Neural cell (in vitro differentiated cells): ENCODE measurements around the gene UNC5C. TPM values are rescaled to one million over a fixed set of nuclear protein-coding genes. Genes with fewer than 3 reads are reported as not detected.

Experiments used
- H2AFZ ChIP-seq: fragments of 200-600, 300-800 bp; sonication (generic), shearing (Covaris generic); 2 replicates; pipeline ENCODE4 v1.6.0; 2014; ENCODE audit warnings: low read depth, mild to moderate bottlenecking, antibody characterized with exemption, low read length, moderate library complexity
- H3F3A ChIP-seq: fragments of 200-600 bp; shearing (Covaris generic); 2 replicates; pipeline ENCODE4 v1.6.1; 2016; ENCODE audit warnings: mild to moderate bottlenecking, moderate library complexity, mixed read lengths, antibody characterized with exemption, low read length; ENCODE audit not compliant: insufficient read depth, poor library complexity, severe bottlenecking
- H3K27ac ChIP-seq: fragments of 200-600, 300-800 bp; sonication (generic), shearing (Covaris generic); 2 replicates; pipeline ENCODE4 v1.5.1; 2014; ENCODE audit warnings: mild to moderate bottlenecking, low read length, moderate library complexity
- H3K27me3 ChIP-seq: fragments of 300-800, 200-600 bp; sonication (generic), shearing (Covaris generic); 2 replicates; pipeline ENCODE4 v1.6.0; 2014; ENCODE audit warnings: mild to moderate bottlenecking, low read depth, low read length, moderate library complexity; ENCODE audit not compliant: insufficient read depth
- H3K36me3 ChIP-seq: fragments of 300-800, 200-600 bp; sonication (generic), shearing (Covaris generic); 2 replicates; pipeline ENCODE4 v1.5.1; 2014; ENCODE audit warnings: mild to moderate bottlenecking, antibody characterized with exemption, low read length, moderate library complexity; ENCODE audit not compliant: insufficient read depth
- H3K4me2 ChIP-seq: fragments of 300-800, 200-600 bp; sonication (generic), shearing (Covaris generic); 2 replicates; pipeline ENCODE4 v1.6.0; 2014; ENCODE audit warnings: mild to moderate bottlenecking, low read length
- H3K4me3 ChIP-seq: fragments of 300-800, 200-600 bp; sonication (generic), shearing (Covaris generic); 2 replicates; pipeline ENCODE4 v1.5.1; 2014; ENCODE audit warnings: mild to moderate bottlenecking, low read length, moderate library complexity
- H3K79me2 ChIP-seq: fragments of 200-600 bp; shearing (Covaris generic); replicated peaks from 2 replicates; pipeline ENCODE4 v1.6.0; 2014; ENCODE audit warnings: mild to moderate bottlenecking, low read length, moderate library complexity; ENCODE audit not compliant: insufficient read depth
- H3K9ac ChIP-seq: fragments of 300-800, 200-600 bp; sonication (generic), shearing (Covaris generic); 2 replicates; pipeline ENCODE4 v1.6.1; 2016; ENCODE audit warnings: mild to moderate bottlenecking, low read length, mixed read lengths
- H3K9me2 ChIP-seq: fragments of 200-600 bp; shearing (Covaris generic); 2 replicates; pipeline ENCODE4 v1.6.1; 2016; ENCODE audit warnings: mild to moderate bottlenecking, low read length, mixed read lengths; ENCODE audit not compliant: insufficient read depth
- H3K9me3 ChIP-seq: fragments of 200-600, 300-800 bp; sonication (generic), shearing (Covaris generic); 2 replicates; pipeline ENCODE4 v1.6.1; 2016; ENCODE audit warnings: mild to moderate bottlenecking, mixed run types, low read length, moderate library complexity, mixed read lengths
- H4K20me1 ChIP-seq: fragments of 200-600 bp; shearing (Covaris generic); 2 replicates; pipeline ENCODE4 v1.6.1; 2016; ENCODE audit warnings: mild to moderate bottlenecking, mixed run types; ENCODE audit not compliant: insufficient read depth
- EP300 ChIP-seq: fragments of 450-650 bp; conservative IDR thresholded peaks from 2 replicates; pipeline ENCODE4 v1.6.1; 2014; ENCODE audit warnings: antibody characterized with exemption, mild to moderate bottlenecking, moderate library complexity; ENCODE audit not compliant: poor library complexity, severe bottlenecking
- EZH2 ChIP-seq: fragments of 200-600, 300-800 bp; shearing (Covaris generic), sonication (generic); IDR thresholded peaks from 2 replicates; pipeline ENCODE4 v1.6.1; 2014; ENCODE audit warnings: antibody characterized with exemption, low read length, borderline replicate concordance, mild to moderate bottlenecking; ENCODE audit not compliant: insufficient read depth, poor library complexity, severe bottlenecking
- MXI1 ChIP-seq: fragments of 450-650 bp; conservative IDR thresholded peaks from 2 replicates; pipeline ENCODE4 v1.6.1; 2014; ENCODE audit warnings: antibody characterized with exemption, mild to moderate bottlenecking; ENCODE audit not compliant: poor library complexity, severe bottlenecking
- POLR2AphosphoS5 ChIP-seq: IDR thresholded peaks from 2 replicates; pipeline ENCODE4 v1.6.1; 2012
- RAD21 ChIP-seq: fragments of 450-650 bp; conservative IDR thresholded peaks from 2 replicates; pipeline ENCODE4 v1.6.1; 2014; ENCODE audit warnings: antibody characterized with exemption, mild to moderate bottlenecking, moderate library complexity
- SMC3 ChIP-seq: fragments of 450-650 bp; conservative IDR thresholded peaks from 2 replicates; pipeline ENCODE4 v1.6.1; 2014; ENCODE audit warnings: antibody characterized with exemption, mild to moderate bottlenecking, moderate library complexity; ENCODE audit not compliant: poor library complexity
- TAF1 ChIP-seq: IDR thresholded peaks from 2 replicates; pipeline ENCODE4 v1.6.1; 2012; ENCODE audit warnings: low read depth
- polyA plus RNA-seq: library from polyadenylated mRNA; depleted of rRNA; stranded (reverse); fragments of >200 nt; gene quantifications from 2 replicates; pipeline ENCODE4 v1.2.3, GENCODE V29; 2014
- TF ChIP-seq, protein P1 (sequence below): fragments of 450-650 bp; IDR thresholded peaks from 2 replicates; pipeline ENCODE4 v1.5.1; 2014; ENCODE audit warnings: antibody characterized with exemption, mild to moderate bottlenecking, moderate library complexity; ENCODE audit not compliant: poor library complexity, severe bottlenecking
- TF ChIP-seq, protein P2 (sequence below): IDR thresholded peaks from 2 replicates; pipeline ENCODE4 v1.6.1; 2012; ENCODE audit warnings: borderline replicate concordance

Gene UNC5C
- polyA plus RNA-seq, 1 donor from 2014 or later, result 0.56 TPM

DNA sequence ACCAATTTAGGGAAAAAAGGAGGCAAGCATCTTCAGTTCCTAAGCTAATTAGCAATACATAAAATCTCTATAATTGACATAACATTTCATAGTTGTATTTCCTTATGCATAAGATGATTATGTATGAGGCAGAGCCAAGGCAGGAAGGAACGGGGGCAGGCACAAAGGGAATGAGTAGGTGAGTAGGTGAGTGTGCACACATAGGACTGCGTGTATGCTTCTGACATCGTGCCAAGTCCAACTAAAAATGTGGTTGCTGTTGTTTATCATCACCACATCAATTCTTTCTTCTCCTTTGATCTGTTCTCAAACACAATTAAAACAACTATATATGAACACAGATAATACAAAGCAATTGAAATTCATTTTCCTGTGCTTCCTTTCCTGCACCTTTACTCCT lies 131.2 kb downstream of the UNC5C start:
- no peak overlapping the region for H3K27ac ChIP-seq
- TF ChIP-seq MXI1, result no peak
- no peak for TF ChIP-seq SMC3
- TF ChIP-seq RAD21, result no peak
- H3K9ac ChIP-seq, result no peak overlapping the region

DNA sequence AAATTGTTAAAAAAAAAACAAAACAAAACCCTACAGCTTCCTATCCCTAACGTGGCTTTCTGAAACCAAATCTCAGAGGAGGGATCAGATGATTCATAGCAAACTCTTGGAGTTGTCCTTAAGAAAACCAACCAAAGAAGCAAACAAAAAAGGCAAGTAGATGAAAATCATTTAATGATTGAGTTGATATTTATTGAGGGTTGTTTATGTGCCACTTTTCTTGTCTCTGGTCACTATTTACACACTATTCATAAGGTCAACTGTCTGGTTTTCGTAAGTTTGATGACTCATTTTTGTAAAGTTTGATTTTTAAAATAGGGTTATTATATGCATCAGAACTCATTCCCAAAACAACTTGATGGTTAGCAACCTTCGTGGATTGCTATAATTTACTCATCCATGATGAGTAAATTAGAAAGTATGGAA lies 133.4 kb downstream of the UNC5C start:
- Histone ChIP-seq H3K4me3 (no peak overlapping the region), H3K36me3 (no peaks in the 10 kb centered on the region), H3F3A (no peaks in the 10 kb centered on the region), H4K20me1 (no peaks in the 10 kb centered on the region), H3K4me2 (no peak overlapping the region), H3K9me2 (no peaks in the 10 kb centered on the region), H2AFZ (no peak overlapping the region), H3K9me3 (no peaks in the 10 kb centered on the region), H3K9ac (no peak overlapping the region), H3K27me3 (no peaks in the 10 kb centered on the region), H3K79me2 (no peaks in the 10 kb centered on the region), H3K27ac (no peak overlapping the region)
- TF ChIP-seq, protein P1, sequence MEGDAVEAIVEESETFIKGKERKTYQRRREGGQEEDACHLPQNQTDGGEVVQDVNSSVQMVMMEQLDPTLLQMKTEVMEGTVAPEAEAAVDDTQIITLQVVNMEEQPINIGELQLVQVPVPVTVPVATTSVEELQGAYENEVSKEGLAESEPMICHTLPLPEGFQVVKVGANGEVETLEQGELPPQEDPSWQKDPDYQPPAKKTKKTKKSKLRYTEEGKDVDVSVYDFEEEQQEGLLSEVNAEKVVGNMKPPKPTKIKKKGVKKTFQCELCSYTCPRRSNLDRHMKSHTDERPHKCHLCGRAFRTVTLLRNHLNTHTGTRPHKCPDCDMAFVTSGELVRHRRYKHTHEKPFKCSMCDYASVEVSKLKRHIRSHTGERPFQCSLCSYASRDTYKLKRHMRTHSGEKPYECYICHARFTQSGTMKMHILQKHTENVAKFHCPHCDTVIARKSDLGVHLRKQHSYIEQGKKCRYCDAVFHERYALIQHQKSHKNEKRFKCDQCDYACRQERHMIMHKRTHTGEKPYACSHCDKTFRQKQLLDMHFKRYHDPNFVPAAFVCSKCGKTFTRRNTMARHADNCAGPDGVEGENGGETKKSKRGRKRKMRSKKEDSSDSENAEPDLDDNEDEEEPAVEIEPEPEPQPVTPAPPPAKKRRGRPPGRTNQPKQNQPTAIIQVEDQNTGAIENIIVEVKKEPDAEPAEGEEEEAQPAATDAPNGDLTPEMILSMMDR, result no peak
- TF ChIP-seq MXI1 (no peak), TAF1 (no peak), POLR2AphosphoS5 (no peak), SMC3 (no peak), RAD21 (no peak), EP300 (no peak), EZH2 (no peak)
- TF ChIP-seq, protein P2, sequence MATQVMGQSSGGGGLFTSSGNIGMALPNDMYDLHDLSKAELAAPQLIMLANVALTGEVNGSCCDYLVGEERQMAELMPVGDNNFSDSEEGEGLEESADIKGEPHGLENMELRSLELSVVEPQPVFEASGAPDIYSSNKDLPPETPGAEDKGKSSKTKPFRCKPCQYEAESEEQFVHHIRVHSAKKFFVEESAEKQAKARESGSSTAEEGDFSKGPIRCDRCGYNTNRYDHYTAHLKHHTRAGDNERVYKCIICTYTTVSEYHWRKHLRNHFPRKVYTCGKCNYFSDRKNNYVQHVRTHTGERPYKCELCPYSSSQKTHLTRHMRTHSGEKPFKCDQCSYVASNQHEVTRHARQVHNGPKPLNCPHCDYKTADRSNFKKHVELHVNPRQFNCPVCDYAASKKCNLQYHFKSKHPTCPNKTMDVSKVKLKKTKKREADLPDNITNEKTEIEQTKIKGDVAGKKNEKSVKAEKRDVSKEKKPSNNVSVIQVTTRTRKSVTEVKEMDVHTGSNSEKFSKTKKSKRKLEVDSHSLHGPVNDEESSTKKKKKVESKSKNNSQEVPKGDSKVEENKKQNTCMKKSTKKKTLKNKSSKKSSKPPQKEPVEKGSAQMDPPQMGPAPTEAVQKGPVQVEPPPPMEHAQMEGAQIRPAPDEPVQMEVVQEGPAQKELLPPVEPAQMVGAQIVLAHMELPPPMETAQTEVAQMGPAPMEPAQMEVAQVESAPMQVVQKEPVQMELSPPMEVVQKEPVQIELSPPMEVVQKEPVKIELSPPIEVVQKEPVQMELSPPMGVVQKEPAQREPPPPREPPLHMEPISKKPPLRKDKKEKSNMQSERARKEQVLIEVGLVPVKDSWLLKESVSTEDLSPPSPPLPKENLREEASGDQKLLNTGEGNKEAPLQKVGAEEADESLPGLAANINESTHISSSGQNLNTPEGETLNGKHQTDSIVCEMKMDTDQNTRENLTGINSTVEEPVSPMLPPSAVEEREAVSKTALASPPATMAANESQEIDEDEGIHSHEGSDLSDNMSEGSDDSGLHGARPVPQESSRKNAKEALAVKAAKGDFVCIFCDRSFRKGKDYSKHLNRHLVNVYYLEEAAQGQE, result no peak

More for the DNA sequence above, 131.2 kb downstream of the UNC5C start:
- no peaks in the 10 kb centered on the region for H3K79me2 ChIP-seq
- no peaks in the 10 kb centered on the region for H3K9me3 ChIP-seq
- no peak overlapping the region for H3K4me3 ChIP-seq
- H4K20me1 ChIP-seq, result no peaks in the 10 kb centered on the region
- no peaks in the 10 kb centered on the region for H3K9me2 ChIP-seq
- H3K4me2 ChIP-seq, result no peak overlapping the region
- H3F3A ChIP-seq, result no peaks in the 10 kb centered on the region
- no peak overlapping the region for H2AFZ ChIP-seq
- H3K27me3 ChIP-seq, result no peaks in the 10 kb centered on the region
- H3K36me3 ChIP-seq, result no peaks in the 10 kb centered on the region
